AG04449 (cell line): ENCODE measurements around the gene HDAC10.

Experiments used
- CTCF ChIA-PET: fragments of 350-600 bp; formaldehyde crosslinking; extraction: SDS; loops from one replicate; lab custom pipeline; 2021; ENCODE audit warnings: antibody characterized with exemption; lab: Yijun Ruan, JAX
- POLR2A ChIA-PET: fragments of 400-600, 350-600 bp; formaldehyde crosslinking; extraction: SDS; loops from one replicate; lab custom pipeline; 2020; ENCODE audit warnings: antibody characterized with exemption, inconsistent platforms; lab: Yijun Ruan, JAX
- DNase-seq: peaks from one replicate; pipeline ENCODE4 v3.0.0-alpha.2; 2010; ENCODE audit warnings: low read depth, low spot score
- H3K4me3 ChIP-seq: 2 replicates; pipeline ENCODE4 v1.5.1; 2011; ENCODE audit warnings: low read depth, mild to moderate bottlenecking, control low read depth, low read length
- TF ChIP-seq, protein P1 (sequence below): IDR thresholded peaks from one replicate; pipeline ENCODE4 v1.5.1; 2011; ENCODE audit warnings: mild to moderate bottlenecking, moderate library complexity, low read length, control low read depth, inconsistent platforms; ENCODE audit not compliant: insufficient read depth; ENCODE audit errors: missing control alignments

HDAC10 gene

DNA sequence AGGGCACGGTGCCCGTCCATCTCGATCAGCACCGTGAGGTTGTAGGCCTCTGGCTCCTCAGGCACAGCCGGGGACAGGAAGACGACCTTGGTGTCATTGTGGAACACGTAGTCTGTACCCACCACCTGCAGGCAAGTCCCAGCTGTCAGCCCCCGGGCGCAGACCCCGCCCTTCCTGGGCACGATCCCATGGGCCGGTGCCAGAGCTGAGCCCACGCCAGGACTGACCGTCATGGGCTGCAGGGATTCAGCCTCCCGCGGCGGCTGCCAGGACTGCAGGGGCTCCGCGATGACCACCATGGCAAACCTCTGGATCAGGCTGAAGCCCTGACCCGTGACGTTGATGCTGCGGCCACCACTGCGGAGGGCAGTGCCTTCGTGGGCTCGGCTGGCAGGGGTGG is 30.9 kb upstream of the HDAC10 start:
- CTCF ChIA-PET, result interaction anchor here (0.7 to 2.1 kb wide), 2 partner anchors 8 to 11 kb away, joined by 4 to 7 read pairs; partner anchors contain the start of gene MAPK11
- TF ChIP-seq, protein P1, sequence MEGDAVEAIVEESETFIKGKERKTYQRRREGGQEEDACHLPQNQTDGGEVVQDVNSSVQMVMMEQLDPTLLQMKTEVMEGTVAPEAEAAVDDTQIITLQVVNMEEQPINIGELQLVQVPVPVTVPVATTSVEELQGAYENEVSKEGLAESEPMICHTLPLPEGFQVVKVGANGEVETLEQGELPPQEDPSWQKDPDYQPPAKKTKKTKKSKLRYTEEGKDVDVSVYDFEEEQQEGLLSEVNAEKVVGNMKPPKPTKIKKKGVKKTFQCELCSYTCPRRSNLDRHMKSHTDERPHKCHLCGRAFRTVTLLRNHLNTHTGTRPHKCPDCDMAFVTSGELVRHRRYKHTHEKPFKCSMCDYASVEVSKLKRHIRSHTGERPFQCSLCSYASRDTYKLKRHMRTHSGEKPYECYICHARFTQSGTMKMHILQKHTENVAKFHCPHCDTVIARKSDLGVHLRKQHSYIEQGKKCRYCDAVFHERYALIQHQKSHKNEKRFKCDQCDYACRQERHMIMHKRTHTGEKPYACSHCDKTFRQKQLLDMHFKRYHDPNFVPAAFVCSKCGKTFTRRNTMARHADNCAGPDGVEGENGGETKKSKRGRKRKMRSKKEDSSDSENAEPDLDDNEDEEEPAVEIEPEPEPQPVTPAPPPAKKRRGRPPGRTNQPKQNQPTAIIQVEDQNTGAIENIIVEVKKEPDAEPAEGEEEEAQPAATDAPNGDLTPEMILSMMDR, result no peak
- no peak overlapping the region for H3K4me3 ChIP-seq
- POLR2A ChIA-PET, result interaction anchor here (1.2 kb wide), 1 partner anchor 10 kb away, joined by 3 read pairs; no protein-coding TSS in a partner anchor
- no peak for DNase-seq

DNA sequence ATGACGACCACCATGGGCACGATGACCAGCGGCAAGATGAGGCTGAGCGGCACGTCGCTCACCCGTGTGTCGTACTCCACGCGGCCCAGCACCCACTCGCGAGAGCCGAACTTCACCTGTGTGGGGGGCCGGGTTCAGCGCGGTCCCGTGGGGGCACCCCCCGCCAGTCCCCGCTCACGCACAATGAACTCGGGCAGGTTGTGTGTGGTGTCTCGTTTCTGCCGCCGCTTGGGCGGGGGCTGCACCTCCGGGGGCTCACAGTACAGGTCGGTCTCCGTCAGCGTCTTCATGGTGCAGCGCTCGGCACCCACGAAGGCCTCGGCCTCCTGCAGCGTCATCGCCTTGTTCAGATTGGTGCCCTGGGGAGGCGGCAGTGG is 30.3 kb upstream of the HDAC10 start:
- ChIA-PET POLR2A (no interaction called here), CTCF (interaction anchor here (2.1 kb wide), 1 partner anchor 8 kb away, joined by 7 read pairs; no protein-coding TSS in a partner anchor)
- no peak for DNase-seq
- TF ChIP-seq, protein P1, result no peak
- H3K4me3 ChIP-seq, result no peak overlapping the region

DNA sequence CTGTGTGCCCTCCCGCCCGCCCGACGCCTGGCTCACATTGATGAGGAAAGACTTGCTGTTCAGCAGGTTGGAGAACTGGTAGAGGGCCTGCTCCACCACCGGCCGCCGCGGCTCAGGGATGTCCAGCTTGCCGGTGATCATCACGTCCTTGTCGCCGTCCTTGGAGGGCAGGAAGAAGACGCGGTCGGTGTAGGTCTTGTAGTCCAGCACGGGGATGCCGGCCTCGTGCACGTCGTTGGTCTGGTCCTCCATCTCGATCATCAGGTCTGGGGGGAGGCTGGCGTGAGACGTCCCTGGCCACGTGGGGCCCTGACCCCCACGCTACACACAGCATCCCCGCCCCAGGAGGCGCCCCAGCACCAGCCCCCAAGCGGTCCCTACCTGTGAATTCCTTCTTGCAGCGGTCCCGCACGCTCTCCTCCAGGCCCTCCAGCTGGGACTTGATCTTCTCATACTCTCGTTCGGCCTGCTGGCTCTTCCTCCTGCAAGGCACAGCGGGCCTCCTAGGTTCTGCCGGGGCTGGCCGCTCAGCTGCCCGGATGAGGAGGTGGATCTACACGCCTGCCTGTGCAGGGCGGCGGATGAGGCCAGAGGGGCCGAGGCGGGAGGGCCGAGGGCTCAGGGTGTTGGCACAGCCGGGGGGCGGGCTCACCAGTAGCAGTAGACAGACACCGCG is 29.8 kb upstream of the HDAC10 start:
- ChIA-PET CTCF (no interaction called here), POLR2A (no interaction called here)
- no peak for DNase-seq
- H3K4me3 ChIP-seq, result no peak overlapping the region
- TF ChIP-seq, protein P1, result no peak

DNA sequence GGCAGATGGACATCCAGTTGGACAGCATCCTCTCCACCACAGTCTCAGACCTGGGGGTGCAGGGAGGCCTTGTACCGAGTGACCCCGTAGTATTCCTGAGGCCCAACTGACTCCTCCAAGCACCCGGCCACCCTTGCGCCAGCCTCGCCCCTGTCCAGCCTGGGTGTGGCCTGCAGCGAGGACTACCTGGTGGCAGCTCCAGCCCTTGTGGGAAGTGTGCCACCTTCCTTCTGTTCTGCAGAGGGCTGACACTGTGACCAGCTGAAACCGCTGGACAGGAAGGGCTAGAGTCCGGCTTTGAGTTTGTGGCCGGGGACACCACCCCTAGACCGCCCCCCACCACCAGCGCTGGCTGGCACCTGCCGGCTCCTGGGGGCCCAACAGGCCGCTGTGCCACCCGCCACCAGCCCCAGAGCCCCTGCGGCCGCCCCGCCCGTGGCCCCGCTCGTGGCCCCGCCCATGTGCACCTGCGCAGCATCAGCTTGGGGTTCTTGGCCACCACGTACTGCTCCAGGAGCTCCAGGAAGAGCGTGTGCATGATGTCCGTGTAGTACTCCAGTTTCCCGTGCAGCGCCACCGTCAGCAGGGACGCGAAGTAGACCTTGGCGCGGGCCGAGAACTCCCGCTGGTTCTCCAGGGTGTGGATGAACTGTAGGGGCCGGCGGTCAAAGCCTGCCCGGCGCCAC is 29.1 kb upstream of the HDAC10 start:
- DNase-seq, result no peak
- CTCF ChIA-PET, result interaction anchor here (0.8 to 1.2 kb wide), 3 partner anchors 13 to 61 kb away, joined by 3 to 4 read pairs (median 3); partner anchors contain the start of gene HDAC10
- POLR2A ChIA-PET, result no interaction called here
- TF ChIP-seq, protein P1, result no peak
- no peak overlapping the region for H3K4me3 ChIP-seq

DNA sequence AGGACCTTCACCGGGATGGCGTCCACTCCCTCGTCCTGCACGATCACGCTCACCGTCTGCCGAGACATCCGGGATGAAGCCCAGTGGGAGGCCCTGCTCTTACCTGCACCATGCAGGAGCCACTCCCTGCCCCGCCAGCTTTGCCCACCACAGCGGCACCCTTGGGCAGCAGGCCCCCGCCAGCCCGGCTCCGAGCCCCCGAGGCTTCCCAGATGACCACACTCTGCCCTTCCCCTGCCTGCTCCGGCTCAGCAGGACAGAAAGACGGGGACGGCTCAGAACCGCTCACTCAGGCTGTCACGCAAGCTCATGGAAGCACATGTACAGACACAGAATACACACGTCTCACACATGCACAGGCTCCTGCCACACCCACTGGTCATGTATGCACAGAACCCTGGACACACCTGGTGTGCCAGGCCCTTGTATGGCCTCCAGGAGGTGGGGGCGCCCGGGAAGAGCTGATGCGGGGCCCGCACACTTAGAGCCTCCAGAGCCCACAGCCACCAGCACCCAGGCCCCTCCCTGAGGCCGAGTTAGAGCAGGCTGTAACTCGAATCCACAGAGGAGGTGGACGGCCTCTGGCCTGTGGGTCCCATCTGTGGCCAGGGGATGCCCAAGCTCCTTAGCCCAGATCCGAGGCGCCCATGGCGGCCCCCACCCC is 28.0 kb upstream of the HDAC10 start:
- no peak overlapping the region for H3K4me3 ChIP-seq
- DNase-seq, result no peak
- CTCF ChIA-PET, result interaction anchor here (0.6 to 1.5 kb wide), 5 partner anchors 12 to 63 kb away, joined by 3 to 4 read pairs (median 3); partner anchors contain the start of gene HDAC10
- POLR2A ChIA-PET, result no interaction called here
- TF ChIP-seq, protein P1, result no peak

DNA sequence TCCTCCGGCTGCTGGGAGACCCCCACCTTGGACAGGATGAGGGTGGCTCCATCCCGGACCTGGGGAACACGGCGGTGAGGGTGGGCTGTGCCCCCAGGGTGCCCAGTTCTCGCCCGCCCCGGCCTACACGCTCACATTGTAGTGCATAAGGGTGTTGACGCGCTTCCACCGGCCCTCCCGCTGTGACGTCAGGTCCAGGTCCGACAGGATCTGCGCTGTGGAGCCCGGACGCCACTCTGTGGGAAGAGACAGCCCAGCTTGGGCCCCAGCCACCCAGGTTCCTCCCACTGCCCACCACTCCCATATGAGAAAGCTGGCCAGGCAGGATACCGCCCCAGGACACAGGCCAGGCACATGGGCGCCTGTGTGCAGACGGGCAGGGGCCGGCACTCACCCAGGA is 27.4 kb upstream of the HDAC10 start:
- TF ChIP-seq, protein P1, result no peak
- ChIA-PET POLR2A (no interaction called here), CTCF (interaction anchor here (1.5 kb wide), 1 partner anchor 16 kb away, joined by 4 read pairs; no protein-coding TSS in a partner anchor)
- no peak overlapping the region for H3K4me3 ChIP-seq
- no peak for DNase-seq
